Neuronal stem cell (in vitro differentiated cells): ENCODE measurements around the gene EMSY.

ENCODE experiments used
- DNase-seq: peaks from one replicate; pipeline ENCODE4 v3.0.0-alpha.2; 2013; ENCODE audit warnings: low spot score
- H2AFZ ChIP-seq: one replicate; pipeline ENCODE4 v1.6.1; 2013; ENCODE audit warnings: mild to moderate bottlenecking, low read length, inconsistent platforms
- H2AK5ac ChIP-seq: 2 replicates; pipeline ENCODE4 v1.6.1; 2013; ENCODE audit warnings: low read depth, mild to moderate bottlenecking, inconsistent platforms, low read length, moderate library complexity, mixed read lengths
- H2BK120ac ChIP-seq: 2 replicates; pipeline ENCODE4 v1.6.1; 2013; ENCODE audit warnings: low read depth, mild to moderate bottlenecking, inconsistent platforms, low read length, moderate library complexity, mixed read lengths
- H2BK12ac ChIP-seq: one replicate; pipeline ENCODE4 v1.6.1; 2013; ENCODE audit warnings: low read length, inconsistent platforms
- H2BK15ac ChIP-seq: 2 replicates; pipeline ENCODE4 v1.6.1; 2013; ENCODE audit warnings: mild to moderate bottlenecking, low read length, inconsistent platforms, mixed read lengths
- H2BK5ac ChIP-seq: one replicate; pipeline ENCODE4 v1.6.1; 2013; ENCODE audit warnings: inconsistent platforms, mild to moderate bottlenecking, low read length, moderate library complexity
- H3K14ac ChIP-seq: one replicate; pipeline ENCODE4 v1.6.1; 2013; ENCODE audit warnings: low read length, inconsistent platforms
- H3K18ac ChIP-seq: 2 replicates; pipeline ENCODE4 v1.6.1; 2013; ENCODE audit warnings: low read length, inconsistent platforms
- H3K23ac ChIP-seq: 2 replicates; pipeline ENCODE4 v1.6.1; 2013; ENCODE audit warnings: low read depth, mild to moderate bottlenecking, mixed read lengths, low read length, inconsistent platforms; ENCODE audit not compliant: poor library complexity
- H3K27ac ChIP-seq: replicated peaks from 3 replicates; pipeline ENCODE4 v1.5.1; 2013; ENCODE audit warnings: low read length, inconsistent platforms
- H3K27me3 ChIP-seq, 3 experiments: 2 replicates each; pipeline ENCODE4 v1.6.1; 2013; ENCODE audit warnings: low read length in 3 of 3, mild to moderate bottlenecking in 2 of 3, inconsistent platforms in 1 of 3, low read depth in 1 of 3, mixed read lengths in 1 of 3, moderate library complexity in 1 of 3; ENCODE audit not compliant: control insufficient read depth in 3 of 3, insufficient read depth in 3 of 3
- H3K36me3 ChIP-seq, 2 donors: replicated peaks in 1 of 2; 2 replicates each; pipeline ENCODE4 v1.6.1; 2013; ENCODE audit warnings: low read length in 2 of 2; ENCODE audit not compliant: control insufficient read depth in 2 of 2, insufficient read depth in 2 of 2
- H3K4ac ChIP-seq: 2 replicates; pipeline ENCODE4 v1.6.1; 2013; ENCODE audit warnings: inconsistent platforms, mild to moderate bottlenecking, low read length, moderate library complexity
- H3K4me1 ChIP-seq, 2 donors: 1 replicate in 1 of 2; 2 replicates in 1 of 2; pipeline ENCODE4 v1.6.1; 2013; ENCODE audit warnings: low read length in 2 of 2, low read depth in 1 of 2; ENCODE audit not compliant: control insufficient read depth in 2 of 2, insufficient read depth in 1 of 2
- H3K4me2 ChIP-seq: one replicate; pipeline ENCODE4 v1.6.1; 2013; ENCODE audit warnings: mild to moderate bottlenecking, low read length, inconsistent platforms; ENCODE audit not compliant: insufficient read depth, poor library complexity, severe bottlenecking
- H3K4me3 ChIP-seq, 2 donors: 2 replicates each; pipeline ENCODE4 v1.5.1; 2013; ENCODE audit warnings: low read length in 2 of 2, mild to moderate bottlenecking in 2 of 2, inconsistent platforms in 1 of 2, moderate library complexity in 1 of 2
- H3K79me1 ChIP-seq: one replicate; pipeline ENCODE4 v1.6.1; 2013; ENCODE audit warnings: low read depth, mild to moderate bottlenecking, inconsistent platforms, low read length, moderate library complexity
- H3K9ac ChIP-seq: one replicate; pipeline ENCODE4 v1.6.1; 2013; ENCODE audit warnings: mild to moderate bottlenecking, low read depth, low read length, inconsistent platforms; ENCODE audit not compliant: poor library complexity
- H3K9me3 ChIP-seq, 2 donors: replicated peaks in 1 of 2; 2 replicates each; pipeline versions ENCODE3 to v1.6.1; 2013; ENCODE audit warnings: low read length in 2 of 2, mild to moderate bottlenecking in 2 of 2, inconsistent platforms in 1 of 2, low read depth in 1 of 2, mixed read lengths in 1 of 2, moderate library complexity in 1 of 2; ENCODE audit not compliant: control insufficient read depth in 2 of 2, insufficient read depth in 1 of 2
- H4K8ac ChIP-seq: one replicate; pipeline ENCODE4 v1.6.1; 2013; ENCODE audit warnings: low read depth, mild to moderate bottlenecking, inconsistent platforms, low read length, moderate library complexity
- H4K91ac ChIP-seq: one replicate; pipeline ENCODE4 v1.6.1; 2013; ENCODE audit warnings: low read length, low read depth, mild to moderate bottlenecking, inconsistent platforms; ENCODE audit not compliant: poor library complexity
- WGBS, 2 donors: extraction: QIAGEN DNeasy Blood & Tissue Kit; methylation state at CpG; one replicate each; pipeline ENCODE4 v1.1.7; 2013; ENCODE audit warnings: missing lambda C conversion rate in 2 of 2, mixed read lengths in 1 of 2; ENCODE audit not compliant: insufficient read length in 2 of 2, insufficient replicate concordance in 1 of 2; ENCODE audit errors: extremely low coverage in 2 of 2; 5-methylcytosine and 5-hydroxymethylcytosine counted together

Gene EMSY

GRCh38 chr11:76445121-76446084 lies 585 bp downstream of the EMSY start:
- Histone ChIP-seq H3K36me3 (peaks cover 3 to 59% of the 10 kb centered on the region in 2 donors), H3K27me3 (no peaks in the 10 kb centered on the region), H3K4me2 (peak overlapping the region; percentile 61), H4K8ac (no peak overlapping the region), H2AFZ (peak overlapping the region; percentile 87), H3K18ac (peak overlapping the region; percentile 93), H3K27ac (peak overlapping the region; percentile 91), H2AK5ac (peak overlapping the region; percentile 99), H3K23ac (no peak overlapping the region), H4K91ac (no peak overlapping the region), H3K79me1 (peaks cover 9% of the 10 kb centered on the region), H2BK15ac (peak overlapping the region; percentile 93), H3K4ac (peak overlapping the region; percentile 86), H3K9ac (peak overlapping the region; percentile 97), H2BK5ac (peak overlapping the region; percentile 99), H2BK120ac (peak overlapping the region; percentile 76), H2BK12ac (peak overlapping the region; percentile 34), H3K14ac (peak overlapping the region; percentile 97), H3K4me3 (peak overlapping the region; percentile 81 to 98), H3K9me3 (no peaks in the 10 kb centered on the region), H3K4me1 (peaks cover 7 to 14% of the 10 kb centered on the region in 2 donors)
- peak; percentile 88 for DNase-seq
- WGBS, 2 donors = no CpG with 5 or more reads among the region's 56 CpGs

- Histone ChIP-seq H3K9ac (no peak overlapping the region), H3K4me1 (peaks cover 4 to 9% of the 10 kb centered on the region in 2 donors), H3K4ac (no peak overlapping the region), H3K4me3 (no peak overlapping the region), H3K27me3 (no peaks in the 10 kb centered on the region), H3K27ac (no peak overlapping the region), H2AK5ac (no peak overlapping the region), H2BK15ac (no peak overlapping the region), H3K23ac (no peak overlapping the region), H4K8ac (no peak overlapping the region), H2BK12ac (no peak overlapping the region), H3K79me1 (peaks cover 5% of the 10 kb centered on the region), H3K18ac (no peak overlapping the region), H3K14ac (no peak overlapping the region), H3K36me3 (peaks cover 0 to 67% of the 10 kb centered on the region in 2 donors), H2BK120ac (no peak overlapping the region), H3K9me3 (no peaks in the 10 kb centered on the region), H4K91ac (no peak overlapping the region), H2AFZ (no peak overlapping the region), H3K4me2 (no peak overlapping the region), H2BK5ac (no peak overlapping the region)
- DNase-seq = no peak
- WGBS, 2 donors = no CpG with 5 or more reads among the region's 2 CpGs
Measured at GRCh38 chr11:76448506-76448905, 3.7 kb downstream of the EMSY start.

- DNase-seq = no peak
- Histone ChIP-seq H3K4me3 (no peak overlapping the region), H3K4ac (no peak overlapping the region), H2AK5ac (no peak overlapping the region), H3K27ac (no peak overlapping the region), H4K8ac (no peak overlapping the region), H3K36me3 (peaks cover 2 to 86% of the 10 kb centered on the region in 2 donors), H2BK120ac (no peak overlapping the region), H3K23ac (no peak overlapping the region), H2BK5ac (no peak overlapping the region), H3K27me3 (no peaks in the 10 kb centered on the region), H2BK15ac (no peak overlapping the region), H3K9ac (no peak overlapping the region), H3K4me1 (peaks cover 3 to 20% of the 10 kb centered on the region in 2 donors), H2AFZ (no peak overlapping the region), H3K79me1 (no peaks in the 10 kb centered on the region), H2BK12ac (no peak overlapping the region), H3K4me2 (no peak overlapping the region), H3K9me3 (no peaks in the 10 kb centered on the region), H3K18ac (no peak overlapping the region), H4K91ac (no peak overlapping the region), H3K14ac (no peak overlapping the region)
- no CpG with 5 or more reads among the region's 6 CpGs for WGBS, 2 donors
Measured at GRCh38 chr11:76453248-76453647, 8.4 kb downstream of the EMSY start.

- Histone ChIP-seq H3K4me2 (no peak overlapping the region), H2BK5ac (no peak overlapping the region), H3K27me3 (no peaks in the 10 kb centered on the region), H2BK15ac (no peak overlapping the region), H3K14ac (no peak overlapping the region), H4K91ac (no peak overlapping the region), H3K4me3 (no peak overlapping the region), H3K79me1 (peaks cover 2% of the 10 kb centered on the region), H3K9me3 (no peaks in the 10 kb centered on the region), H3K9ac (no peak overlapping the region), H2BK12ac (no peak overlapping the region), H3K36me3 (peaks cover 8 to 86% of the 10 kb centered on the region in 2 donors), H2AFZ (no peak overlapping the region), H3K4me1 (peaks cover 4 to 17% of the 10 kb centered on the region in 2 donors), H3K23ac (no peak overlapping the region), H3K4ac (no peak overlapping the region), H4K8ac (no peak overlapping the region), H2BK120ac (no peak overlapping the region), H2AK5ac (no peak overlapping the region), H3K18ac (no peak overlapping the region), H3K27ac (peak overlapping the region; percentile 89)
- peak; percentile 94 for DNase-seq
- no CpG with 5 or more reads among the region's 2 CpGs for WGBS, 2 donors
Measured at GRCh38 chr11:76455331-76455730, 10.5 kb downstream of the EMSY start.
